Measurements from ENCODE around the gene SMR3B.

The SMR3B gene

DNA sequence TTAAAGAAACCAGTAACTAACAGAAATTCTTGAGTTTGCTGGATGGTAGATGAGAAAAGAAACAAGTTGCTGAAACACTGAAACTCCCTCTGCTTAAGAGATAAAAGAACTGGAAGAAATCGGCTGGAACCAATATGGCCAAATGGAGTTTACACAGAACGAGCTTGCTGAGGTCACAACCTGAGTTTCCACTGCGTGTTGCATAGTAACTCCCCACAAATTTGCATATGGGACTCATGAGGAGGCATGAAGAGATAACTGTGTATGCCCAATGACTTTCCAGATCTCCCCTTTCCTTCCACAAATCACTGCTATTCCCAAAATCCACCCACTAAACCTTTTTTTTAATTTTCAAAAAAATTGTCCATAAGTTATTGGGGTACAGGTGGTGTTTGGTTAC lies 10.2 kb upstream of the SMR3B start:
- no peak for TF ChIP-seq TEAD4 (IDR thresholded peaks at IDR 0.05)
- TF ChIP-seq CREB1 (IDR thresholded peaks at IDR 0.05; ENCODE audit: low read depth): no peak
- TF ChIP-seq YY1 (IDR thresholded peaks at IDR 0.05; ENCODE audit: low read depth): no peak
- no peak for TF ChIP-seq NFIC (IDR thresholded peaks at IDR 0.05)
- TF ChIP-seq FOXM1 (IDR thresholded peaks at IDR 0.05; ENCODE audit: borderline replicate concordance, low read depth): no peak
- TF ChIP-seq ZBTB7A (IDR thresholded peaks at IDR 0.05; ENCODE audit: low read depth): no peak
- TF ChIP-seq, protein P1, sequence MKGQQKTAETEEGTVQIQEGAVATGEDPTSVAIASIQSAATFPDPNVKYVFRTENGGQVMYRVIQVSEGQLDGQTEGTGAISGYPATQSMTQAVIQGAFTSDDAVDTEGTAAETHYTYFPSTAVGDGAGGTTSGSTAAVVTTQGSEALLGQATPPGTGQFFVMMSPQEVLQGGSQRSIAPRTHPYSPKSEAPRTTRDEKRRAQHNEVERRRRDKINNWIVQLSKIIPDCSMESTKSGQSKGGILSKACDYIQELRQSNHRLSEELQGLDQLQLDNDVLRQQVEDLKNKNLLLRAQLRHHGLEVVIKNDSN (IDR thresholded peaks at IDR 0.05): no peak
- no peak for TF ChIP-seq EGR1 (IDR thresholded peaks at IDR 0.05)
- TF ChIP-seq TCF12 (IDR thresholded peaks at IDR 0.05; ENCODE audit: low read depth): no peak
- TF ChIP-seq, protein P2, sequence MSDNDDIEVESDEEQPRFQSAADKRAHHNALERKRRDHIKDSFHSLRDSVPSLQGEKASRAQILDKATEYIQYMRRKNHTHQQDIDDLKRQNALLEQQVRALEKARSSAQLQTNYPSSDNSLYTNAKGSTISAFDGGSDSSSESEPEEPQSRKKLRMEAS (IDR thresholded peaks at IDR 0.05): no peak
- no peak for TF ChIP-seq EP300 (IDR thresholded peaks at IDR 0.05; ENCODE audit: borderline replicate concordance)
- TF ChIP-seq, protein P3, sequence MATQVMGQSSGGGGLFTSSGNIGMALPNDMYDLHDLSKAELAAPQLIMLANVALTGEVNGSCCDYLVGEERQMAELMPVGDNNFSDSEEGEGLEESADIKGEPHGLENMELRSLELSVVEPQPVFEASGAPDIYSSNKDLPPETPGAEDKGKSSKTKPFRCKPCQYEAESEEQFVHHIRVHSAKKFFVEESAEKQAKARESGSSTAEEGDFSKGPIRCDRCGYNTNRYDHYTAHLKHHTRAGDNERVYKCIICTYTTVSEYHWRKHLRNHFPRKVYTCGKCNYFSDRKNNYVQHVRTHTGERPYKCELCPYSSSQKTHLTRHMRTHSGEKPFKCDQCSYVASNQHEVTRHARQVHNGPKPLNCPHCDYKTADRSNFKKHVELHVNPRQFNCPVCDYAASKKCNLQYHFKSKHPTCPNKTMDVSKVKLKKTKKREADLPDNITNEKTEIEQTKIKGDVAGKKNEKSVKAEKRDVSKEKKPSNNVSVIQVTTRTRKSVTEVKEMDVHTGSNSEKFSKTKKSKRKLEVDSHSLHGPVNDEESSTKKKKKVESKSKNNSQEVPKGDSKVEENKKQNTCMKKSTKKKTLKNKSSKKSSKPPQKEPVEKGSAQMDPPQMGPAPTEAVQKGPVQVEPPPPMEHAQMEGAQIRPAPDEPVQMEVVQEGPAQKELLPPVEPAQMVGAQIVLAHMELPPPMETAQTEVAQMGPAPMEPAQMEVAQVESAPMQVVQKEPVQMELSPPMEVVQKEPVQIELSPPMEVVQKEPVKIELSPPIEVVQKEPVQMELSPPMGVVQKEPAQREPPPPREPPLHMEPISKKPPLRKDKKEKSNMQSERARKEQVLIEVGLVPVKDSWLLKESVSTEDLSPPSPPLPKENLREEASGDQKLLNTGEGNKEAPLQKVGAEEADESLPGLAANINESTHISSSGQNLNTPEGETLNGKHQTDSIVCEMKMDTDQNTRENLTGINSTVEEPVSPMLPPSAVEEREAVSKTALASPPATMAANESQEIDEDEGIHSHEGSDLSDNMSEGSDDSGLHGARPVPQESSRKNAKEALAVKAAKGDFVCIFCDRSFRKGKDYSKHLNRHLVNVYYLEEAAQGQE (IDR thresholded peaks at IDR 0.05; ENCODE audit: low read depth): no peak
- no peak for TF ChIP-seq CEBPB (IDR thresholded peaks at IDR 0.05)
- TF ChIP-seq TAF1 (IDR thresholded peaks at IDR 0.05; ENCODE audit: low read depth): no peak
- no peak for TF ChIP-seq RAD21 (IDR thresholded peaks at IDR 0.05; ENCODE audit: low read depth)

DNA sequence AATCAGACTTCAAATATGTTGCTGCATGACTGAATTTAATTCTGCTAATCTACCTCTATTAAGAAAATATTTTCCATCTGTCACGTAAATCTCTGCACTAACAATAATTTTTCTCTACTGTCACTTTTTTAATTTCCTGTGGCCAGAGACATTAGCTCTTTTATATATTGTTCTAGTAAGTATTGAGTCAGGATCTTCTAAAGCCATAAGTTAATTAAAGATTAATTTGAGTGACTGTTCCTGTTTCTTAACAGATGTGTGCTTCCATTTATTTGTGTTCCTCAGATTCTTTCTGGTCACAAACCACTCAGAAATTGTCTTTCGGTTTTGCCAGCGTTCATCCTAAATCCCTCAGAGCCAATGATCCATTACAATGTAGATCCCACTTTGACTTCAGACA lies 2.4 kb upstream of the SMR3B start:
- TF ChIP-seq, protein P1 (IDR thresholded peaks at IDR 0.05): no peak
- TF ChIP-seq EP300 (IDR thresholded peaks at IDR 0.05; ENCODE audit: borderline replicate concordance) (no peak), TEAD4 (IDR thresholded peaks at IDR 0.05) (no peak), YY1 (IDR thresholded peaks at IDR 0.05; ENCODE audit: low read depth) (no peak), ZBTB7A (IDR thresholded peaks at IDR 0.05; ENCODE audit: low read depth) (no peak), FOXM1 (IDR thresholded peaks at IDR 0.05; ENCODE audit: borderline replicate concordance, low read depth) (no peak), CEBPB (IDR thresholded peaks at IDR 0.05) (no peak), CREB1 (IDR thresholded peaks at IDR 0.05; ENCODE audit: low read depth) (no peak), NFIC (IDR thresholded peaks at IDR 0.05) (no peak), TCF12 (IDR thresholded peaks at IDR 0.05; ENCODE audit: low read depth) (no peak), EGR1 (IDR thresholded peaks at IDR 0.05) (no peak), TAF1 (IDR thresholded peaks at IDR 0.05; ENCODE audit: low read depth) (no peak), RAD21 (IDR thresholded peaks at IDR 0.05; ENCODE audit: low read depth) (no peak)
- TF ChIP-seq, protein P3 (IDR thresholded peaks at IDR 0.05; ENCODE audit: low read depth): no peak
- TF ChIP-seq, protein P2 (IDR thresholded peaks at IDR 0.05): no peak

DNA sequence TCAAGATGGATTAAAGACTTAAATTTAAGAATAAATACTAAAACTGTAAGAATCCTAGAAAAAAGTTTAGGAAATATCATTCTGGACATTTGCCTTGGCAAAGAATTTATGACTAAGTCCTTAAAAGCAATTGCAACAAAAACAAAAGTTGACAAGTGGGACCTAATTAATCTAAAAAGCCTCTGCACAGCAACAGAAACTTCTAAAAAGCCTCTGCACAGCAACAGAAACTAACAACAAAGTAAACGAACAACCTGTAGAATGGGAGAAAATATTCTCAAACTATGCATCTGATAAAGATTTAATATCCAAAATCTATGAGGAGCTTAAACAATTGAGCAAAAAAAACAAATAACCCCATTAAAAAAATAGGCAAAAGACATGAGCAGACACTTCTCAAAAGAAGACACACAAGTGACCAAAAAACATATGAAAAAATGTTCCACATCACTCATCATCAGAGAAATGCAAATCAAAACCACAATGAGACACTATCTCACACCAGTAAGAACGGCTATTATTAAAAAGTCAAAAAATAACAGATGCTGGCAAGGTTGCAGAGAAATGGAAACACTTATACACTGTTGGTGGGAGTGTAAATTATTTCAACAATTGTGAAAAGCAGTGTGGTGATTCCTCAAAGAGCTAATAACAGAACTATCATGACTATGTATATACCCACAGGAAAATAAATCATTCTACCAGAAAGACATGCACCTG lies 9.3 kb downstream of the SMR3B start:
- TF ChIP-seq CREB1 (IDR thresholded peaks at IDR 0.05; ENCODE audit: low read depth): no peak
- no peak for TF ChIP-seq TEAD4 (IDR thresholded peaks at IDR 0.05)
- TF ChIP-seq YY1 (IDR thresholded peaks at IDR 0.05; ENCODE audit: low read depth): no peak
- no peak for TF ChIP-seq CEBPB (IDR thresholded peaks at IDR 0.05)
- no peak for TF ChIP-seq TCF12 (IDR thresholded peaks at IDR 0.05; ENCODE audit: low read depth)
- TF ChIP-seq EGR1 (IDR thresholded peaks at IDR 0.05): no peak
- TF ChIP-seq RAD21 (IDR thresholded peaks at IDR 0.05; ENCODE audit: low read depth): no peak
- no peak for TF ChIP-seq EP300 (IDR thresholded peaks at IDR 0.05; ENCODE audit: borderline replicate concordance)
- TF ChIP-seq, protein P1 (IDR thresholded peaks at IDR 0.05): no peak
- no peak for TF ChIP-seq FOXM1 (IDR thresholded peaks at IDR 0.05; ENCODE audit: borderline replicate concordance, low read depth)

DNA sequence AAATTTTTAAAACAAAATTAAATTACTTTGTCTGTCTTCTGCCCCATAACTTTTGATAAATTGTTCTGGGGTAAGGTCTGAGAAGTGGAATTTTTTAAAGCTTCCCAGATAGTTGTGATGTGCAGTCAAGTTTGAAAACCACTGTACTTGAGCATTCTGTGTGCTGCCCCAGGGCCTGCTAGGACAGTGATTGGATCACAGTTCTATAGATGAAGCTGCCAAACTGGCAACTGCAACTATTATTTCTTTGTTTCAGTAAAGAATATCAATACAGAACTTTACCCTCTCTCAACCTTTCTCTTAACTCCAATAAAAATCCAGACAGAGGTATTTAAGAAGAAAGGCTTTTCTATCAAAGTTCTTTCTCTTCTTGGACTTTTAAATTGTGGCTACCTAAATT lies 14.6 kb downstream of the SMR3B start, which contains the start of gene OPRPN:
TSS of gene OPRPN (plus strand) at position 361 of the 400 bp plus-strand sequence. CDS start 1,346 bp downstream, outside the sequence.
- TF ChIP-seq ZBTB7A (IDR thresholded peaks at IDR 0.05; ENCODE audit: low read depth): no peak
- no peak for TF ChIP-seq YY1 (IDR thresholded peaks at IDR 0.05; ENCODE audit: low read depth)
- no peak for TF ChIP-seq TEAD4 (IDR thresholded peaks at IDR 0.05)
- no peak for TF ChIP-seq CEBPB (IDR thresholded peaks at IDR 0.05)
- TF ChIP-seq TCF12 (IDR thresholded peaks at IDR 0.05; ENCODE audit: low read depth): no peak
- no peak for TF ChIP-seq TAF1 (IDR thresholded peaks at IDR 0.05; ENCODE audit: low read depth)
- TF ChIP-seq FOXM1 (IDR thresholded peaks at IDR 0.05; ENCODE audit: borderline replicate concordance, low read depth): no peak
- no peak for TF ChIP-seq CREB1 (IDR thresholded peaks at IDR 0.05; ENCODE audit: low read depth)
- TF ChIP-seq, protein P1 (IDR thresholded peaks at IDR 0.05): no peak
- TF ChIP-seq, protein P3 (IDR thresholded peaks at IDR 0.05; ENCODE audit: low read depth): no peak
- TF ChIP-seq EGR1 (IDR thresholded peaks at IDR 0.05): no peak
- no peak for TF ChIP-seq NFIC (IDR thresholded peaks at IDR 0.05)
- TF ChIP-seq, protein P2 (IDR thresholded peaks at IDR 0.05): no peak
- TF ChIP-seq RAD21 (IDR thresholded peaks at IDR 0.05; ENCODE audit: low read depth): no peak
